ENCODE data around the gene CPN2.
A peak's percentile ranks its signal among the peaks of the same experiment; 100 is the strongest.

Gene CPN2

DNA sequence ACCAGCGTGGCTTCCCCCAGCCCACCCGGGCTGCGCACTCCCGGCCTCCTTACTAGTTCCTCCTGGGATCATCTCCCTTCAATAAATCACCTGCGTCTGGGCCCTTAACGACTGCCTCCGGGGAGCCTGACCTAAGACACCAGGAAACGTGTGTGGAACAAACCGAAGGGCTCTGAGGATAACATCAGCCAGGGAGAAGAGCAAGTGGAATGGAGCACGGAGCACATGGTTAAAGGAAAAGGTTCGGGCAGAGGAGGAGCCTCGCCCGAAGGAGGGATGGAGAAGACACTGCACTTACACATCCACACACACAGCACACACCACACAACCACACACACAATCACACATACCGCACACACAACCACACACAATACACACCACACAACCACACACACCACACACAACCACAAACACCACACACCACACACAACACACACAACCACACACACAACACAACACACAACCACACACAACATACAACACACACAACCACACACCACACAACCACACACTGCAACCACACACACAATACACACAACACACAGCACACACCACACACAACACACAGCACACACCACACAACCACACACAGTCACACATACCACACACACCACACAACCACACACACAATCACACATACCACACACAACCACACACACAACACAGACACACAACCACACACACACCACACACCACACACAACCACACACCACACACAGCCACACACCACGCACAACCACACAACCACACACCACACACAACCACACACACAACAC is 24.7 kb downstream of the CPN2 start:
- Histone ChIP-seq H3K9me3 (ENCODE audit: control insufficient read depth in 1 of 2, low read length in 2 of 2) (no peaks in the 10 kb centered on the region), H3K27ac (ENCODE audit: low read depth, low read length) (no peak overlapping the region), H3K4me1 (ENCODE audit: control insufficient read depth in 1 of 2, insufficient read depth in 2 of 2, low read length in 2 of 2) (peaks cover 14 to 21% of the 10 kb centered on the region in 2 donors), H3K9ac (ENCODE audit: low read depth in 1 of 2, low read length in 2 of 2) (peak overlapping the region in 1 of 2 donors; percentile 18), H3K36me3 (ENCODE audit: control insufficient read depth in 1 of 2, insufficient read depth in 2 of 2, low read length in 2 of 2) (no peaks in the 10 kb centered on the region), H3K4me3 (ENCODE audit: low read depth in 1 of 2, low read length in 2 of 2) (no peak overlapping the region), H3K27me3 (ENCODE audit: control insufficient read depth in 1 of 2, insufficient read depth in 2 of 2, low read length in 2 of 2) (peaks cover 0 to 8% of the 10 kb centered on the region in 2 donors)

- no peak overlapping the region for H3K9ac ChIP-seq (ENCODE audit: low read depth in 1 of 2, low read length in 2 of 2)
- no peak overlapping the region for H3K4me3 ChIP-seq (ENCODE audit: low read depth in 1 of 2, low read length in 2 of 2)
- no peaks in the 10 kb centered on the region for H3K36me3 ChIP-seq (ENCODE audit: control insufficient read depth in 1 of 2, insufficient read depth in 2 of 2, low read length in 2 of 2)
- peaks cover 18 to 21% of the 10 kb centered on the region in 2 donors for H3K4me1 ChIP-seq (ENCODE audit: control insufficient read depth in 1 of 2, insufficient read depth in 2 of 2, low read length in 2 of 2)
- peaks cover 0 to 8% of the 10 kb centered on the region in 2 donors for H3K27me3 ChIP-seq (ENCODE audit: control insufficient read depth in 1 of 2, insufficient read depth in 2 of 2, low read length in 2 of 2)
- no peak overlapping the region for H3K27ac ChIP-seq (ENCODE audit: low read depth, low read length)
- no peaks in the 10 kb centered on the region for H3K9me3 ChIP-seq (ENCODE audit: control insufficient read depth in 1 of 2, low read length in 2 of 2)
Measured at GRCh38 chr3:194325424-194326153, 25.5 kb downstream of the CPN2 start.

- Histone ChIP-seq H3K9ac (ENCODE audit: low read depth in 1 of 2, low read length in 2 of 2) (peak overlapping the region in 1 of 2 donors; percentile 38), H3K27ac (ENCODE audit: low read depth, low read length) (no peak overlapping the region), H3K36me3 (ENCODE audit: control insufficient read depth in 1 of 2, insufficient read depth in 2 of 2, low read length in 2 of 2) (no peaks in the 10 kb centered on the region), H3K4me3 (ENCODE audit: low read depth in 1 of 2, low read length in 2 of 2) (no peak overlapping the region), H3K4me1 (ENCODE audit: control insufficient read depth in 1 of 2, insufficient read depth in 2 of 2, low read length in 2 of 2) (peaks cover 17 to 27% of the 10 kb centered on the region in 2 donors), H3K9me3 (ENCODE audit: control insufficient read depth in 1 of 2, low read length in 2 of 2) (no peaks in the 10 kb centered on the region), H3K27me3 (ENCODE audit: control insufficient read depth in 1 of 2, insufficient read depth in 2 of 2, low read length in 2 of 2) (peaks cover 0 to 8% of the 10 kb centered on the region in 2 donors)
Measured at GRCh38 chr3:194324823-194325327, 26.3 kb downstream of the CPN2 start.

DNA sequence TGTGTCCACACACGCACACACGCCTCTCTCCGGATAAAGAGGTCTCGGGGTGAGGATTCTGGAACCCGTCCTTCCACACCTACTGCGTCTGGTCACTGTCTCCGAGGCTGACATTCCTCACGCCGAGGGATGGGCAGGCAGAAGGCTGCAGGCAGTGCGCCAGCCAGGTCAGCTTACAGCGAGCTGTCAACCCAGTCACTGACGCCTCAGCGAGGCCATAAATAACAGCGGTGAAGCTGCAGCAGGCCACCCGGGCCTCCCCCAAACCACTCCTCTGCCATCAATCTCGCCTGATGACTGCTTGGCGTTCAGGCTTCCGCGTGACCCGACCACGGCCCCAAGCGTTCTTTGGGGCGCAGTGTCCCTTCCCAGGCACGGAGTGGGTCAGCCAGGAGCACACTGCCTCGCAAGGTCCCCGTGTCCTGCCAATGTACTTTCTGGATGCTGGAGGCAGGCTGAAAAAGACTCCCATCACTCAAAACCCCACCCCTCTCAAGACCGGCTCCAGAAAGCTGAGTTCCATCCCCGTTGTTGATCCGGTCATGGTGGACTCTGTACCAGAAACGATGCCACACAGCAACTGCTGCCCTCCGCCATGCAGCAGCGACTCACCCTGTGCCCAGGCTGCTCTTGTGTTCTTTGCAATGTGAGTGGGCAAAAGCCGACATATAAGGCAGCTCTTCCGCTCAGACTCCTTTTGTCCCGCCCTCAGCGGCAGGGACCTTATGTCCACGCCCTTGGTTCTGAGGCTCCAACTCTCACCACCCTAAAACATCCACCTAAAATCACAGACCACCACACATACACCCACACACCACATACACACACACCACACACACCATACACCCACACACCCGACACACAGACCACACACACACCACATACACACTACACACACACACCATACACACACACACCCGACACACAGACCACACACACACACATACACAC is 27.1 kb downstream of the CPN2 start:
- Histone ChIP-seq H3K9ac (ENCODE audit: low read depth in 1 of 2, low read length in 2 of 2) (no peak overlapping the region), H3K4me1 (ENCODE audit: control insufficient read depth in 1 of 2, insufficient read depth in 2 of 2, low read length in 2 of 2) (peaks cover 16 to 27% of the 10 kb centered on the region in 2 donors), H3K27me3 (ENCODE audit: control insufficient read depth in 1 of 2, insufficient read depth in 2 of 2, low read length in 2 of 2) (peaks cover 0 to 8% of the 10 kb centered on the region in 2 donors), H3K27ac (ENCODE audit: low read depth, low read length) (no peak overlapping the region), H3K36me3 (ENCODE audit: control insufficient read depth in 1 of 2, insufficient read depth in 2 of 2, low read length in 2 of 2) (no peaks in the 10 kb centered on the region), H3K4me3 (ENCODE audit: low read depth in 1 of 2, low read length in 2 of 2) (peak overlapping the region; percentile 67 to 70), H3K9me3 (ENCODE audit: control insufficient read depth in 1 of 2, low read length in 2 of 2) (no peaks in the 10 kb centered on the region)

DNA sequence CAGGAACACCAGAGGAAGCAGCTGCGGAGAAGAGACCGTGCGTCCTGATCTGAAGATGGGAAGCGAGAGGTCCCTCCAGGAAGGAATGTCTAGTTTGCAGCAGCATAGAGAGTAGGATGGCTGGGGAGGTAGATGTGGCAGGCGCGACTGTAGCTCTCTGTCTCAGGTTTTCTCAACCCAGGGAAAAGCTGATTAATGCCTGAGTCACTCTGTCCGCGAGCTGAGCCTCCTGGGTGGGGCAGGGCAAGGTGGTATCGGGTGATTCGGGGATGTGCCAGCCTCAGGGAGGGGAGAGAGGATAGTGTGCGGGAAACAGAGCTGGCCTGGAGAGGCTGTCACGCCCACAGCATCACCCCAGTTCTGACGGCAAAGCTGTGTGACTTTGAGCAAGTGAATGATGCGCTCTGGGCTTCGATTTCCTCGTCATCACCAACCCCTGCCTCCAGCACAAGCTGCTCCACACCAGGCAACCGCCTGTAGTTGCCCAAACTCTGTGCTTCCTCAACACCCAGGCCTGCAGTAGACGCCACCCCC is 28.4 kb downstream of the CPN2 start:
- Histone ChIP-seq H3K9me3 (ENCODE audit: control insufficient read depth in 1 of 2, low read length in 2 of 2) (peaks cover 0 to 4% of the 10 kb centered on the region in 2 donors), H3K36me3 (ENCODE audit: control insufficient read depth in 1 of 2, insufficient read depth in 2 of 2, low read length in 2 of 2) (no peaks in the 10 kb centered on the region), H3K27ac (ENCODE audit: low read depth, low read length) (no peak overlapping the region), H3K9ac (ENCODE audit: low read depth in 1 of 2, low read length in 2 of 2) (no peak overlapping the region), H3K27me3 (ENCODE audit: control insufficient read depth in 1 of 2, insufficient read depth in 2 of 2, low read length in 2 of 2) (peaks cover 0 to 8% of the 10 kb centered on the region in 2 donors), H3K4me3 (ENCODE audit: low read depth in 1 of 2, low read length in 2 of 2) (no peak overlapping the region), H3K4me1 (ENCODE audit: control insufficient read depth in 1 of 2, insufficient read depth in 2 of 2, low read length in 2 of 2) (peaks cover 16 to 27% of the 10 kb centered on the region in 2 donors)

- peaks cover 0 to 8% of the 10 kb centered on the region in 2 donors for H3K27me3 ChIP-seq (ENCODE audit: control insufficient read depth in 1 of 2, insufficient read depth in 2 of 2, low read length in 2 of 2)
- no peak overlapping the region for H3K27ac ChIP-seq (ENCODE audit: low read depth, low read length)
- H3K4me3 ChIP-seq (ENCODE audit: low read depth in 1 of 2, low read length in 2 of 2) = no peak overlapping the region
- peaks cover 16 to 27% of the 10 kb centered on the region in 2 donors for H3K4me1 ChIP-seq (ENCODE audit: control insufficient read depth in 1 of 2, insufficient read depth in 2 of 2, low read length in 2 of 2)
- no peak overlapping the region for H3K9ac ChIP-seq (ENCODE audit: low read depth in 1 of 2, low read length in 2 of 2)
- H3K36me3 ChIP-seq (ENCODE audit: control insufficient read depth in 1 of 2, insufficient read depth in 2 of 2, low read length in 2 of 2) = no peaks in the 10 kb centered on the region
- peaks cover 0 to 4% of the 10 kb centered on the region in 2 donors for H3K9me3 ChIP-seq (ENCODE audit: control insufficient read depth in 1 of 2, low read length in 2 of 2)
Measured at GRCh38 chr3:194321693-194322640, 29.2 kb downstream of the CPN2 start.

DNA sequence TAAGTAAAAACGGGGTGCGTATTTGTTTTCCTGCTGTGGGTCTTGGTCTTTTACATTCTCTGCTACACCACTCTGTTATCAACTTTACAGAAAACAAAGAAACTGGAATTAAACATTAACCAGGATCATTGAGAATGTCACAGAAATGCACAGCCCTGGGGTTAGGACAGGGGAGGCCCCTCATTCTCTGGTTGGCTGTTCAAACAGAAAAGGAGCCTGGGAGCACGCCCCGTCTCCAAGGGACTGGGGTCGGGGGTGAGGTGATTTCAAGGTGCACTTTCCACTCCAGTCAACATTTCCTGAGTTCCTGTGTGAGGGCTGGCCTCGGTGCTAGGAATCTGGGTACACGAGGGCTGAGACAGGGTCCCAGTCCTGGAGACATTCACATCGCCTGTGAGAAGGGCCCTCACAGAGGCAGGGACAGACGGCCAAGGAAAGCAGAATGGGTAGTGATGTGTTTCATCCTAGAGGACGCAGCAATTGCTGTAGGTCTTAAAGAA is 30.3 kb downstream of the CPN2 start:
- Histone ChIP-seq H3K9me3 (ENCODE audit: control insufficient read depth in 1 of 2, low read length in 2 of 2) (peaks cover 0 to 4% of the 10 kb centered on the region in 2 donors), H3K4me3 (ENCODE audit: low read depth in 1 of 2, low read length in 2 of 2) (no peak overlapping the region), H3K9ac (ENCODE audit: low read depth in 1 of 2, low read length in 2 of 2) (no peak overlapping the region), H3K4me1 (ENCODE audit: control insufficient read depth in 1 of 2, insufficient read depth in 2 of 2, low read length in 2 of 2) (peaks cover 16 to 27% of the 10 kb centered on the region in 2 donors), H3K27ac (ENCODE audit: low read depth, low read length) (no peak overlapping the region), H3K27me3 (ENCODE audit: control insufficient read depth in 1 of 2, insufficient read depth in 2 of 2, low read length in 2 of 2) (peaks cover 0 to 2% of the 10 kb centered on the region in 2 donors), H3K36me3 (ENCODE audit: control insufficient read depth in 1 of 2, insufficient read depth in 2 of 2, low read length in 2 of 2) (no peaks in the 10 kb centered on the region)

GRCh38 chr3:194320100-194320499 is 31.0 kb downstream of the CPN2 start:
- Histone ChIP-seq H3K27me3 (ENCODE audit: control insufficient read depth in 1 of 2, insufficient read depth in 2 of 2, low read length in 2 of 2) (peaks cover 0 to 2% of the 10 kb centered on the region in 2 donors), H3K4me1 (ENCODE audit: control insufficient read depth in 1 of 2, insufficient read depth in 2 of 2, low read length in 2 of 2) (peaks cover 20 to 31% of the 10 kb centered on the region in 2 donors), H3K27ac (ENCODE audit: low read depth, low read length) (no peak overlapping the region), H3K9ac (ENCODE audit: low read depth in 1 of 2, low read length in 2 of 2) (no peak overlapping the region), H3K4me3 (ENCODE audit: low read depth in 1 of 2, low read length in 2 of 2) (no peak overlapping the region), H3K9me3 (ENCODE audit: control insufficient read depth in 1 of 2, low read length in 2 of 2) (peaks cover 0 to 4% of the 10 kb centered on the region in 2 donors), H3K36me3 (ENCODE audit: control insufficient read depth in 1 of 2, insufficient read depth in 2 of 2, low read length in 2 of 2) (no peaks in the 10 kb centered on the region)

Measured in duodenal mucosa (tissue), 2 donors.